ENCODE data around the gene ABR.

DNA sequence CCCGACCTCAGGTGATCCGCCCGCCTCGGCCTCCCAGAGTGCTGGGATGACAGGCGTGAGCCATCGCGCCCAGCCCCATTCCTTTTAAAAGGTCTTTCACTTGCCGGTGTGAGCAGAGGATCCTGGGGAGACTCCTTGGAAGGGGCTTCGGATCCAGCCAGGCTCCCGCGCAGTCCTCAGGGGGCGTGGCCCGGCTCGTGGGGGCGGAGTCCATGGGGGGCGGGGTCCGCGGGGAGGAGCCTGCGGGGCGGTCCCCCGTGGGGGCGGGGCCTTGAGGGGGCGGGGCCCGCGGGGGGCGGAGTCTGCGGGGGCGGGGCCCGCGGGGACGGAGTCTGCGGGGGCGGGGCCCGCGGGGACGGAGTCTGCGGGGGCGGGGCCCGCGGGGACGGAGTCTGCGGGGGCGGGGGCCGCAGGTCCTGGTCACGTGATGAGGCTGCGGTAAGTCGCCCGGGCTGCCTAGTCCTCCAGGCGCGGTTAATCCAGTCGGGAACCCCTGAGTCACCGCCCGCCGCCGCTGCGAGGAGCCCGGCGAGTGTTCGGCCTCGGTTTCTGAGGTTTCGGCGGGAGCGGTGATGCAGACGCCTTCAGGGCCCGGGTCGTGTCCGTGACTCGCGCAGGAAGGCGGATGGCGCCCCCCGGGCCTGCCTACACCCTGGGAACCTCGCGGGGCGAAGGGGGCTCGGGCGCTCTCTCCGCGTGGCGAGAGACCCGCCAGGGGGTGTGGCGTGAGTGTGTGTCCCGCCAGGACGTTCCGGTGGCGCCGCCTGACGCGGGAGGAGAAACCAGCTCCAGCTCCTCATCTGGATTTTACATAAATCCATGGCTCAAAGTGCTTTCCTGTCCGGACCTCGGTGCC is 23.6 kb upstream of the ABR start:
- TF ChIP-seq, protein P1, sequence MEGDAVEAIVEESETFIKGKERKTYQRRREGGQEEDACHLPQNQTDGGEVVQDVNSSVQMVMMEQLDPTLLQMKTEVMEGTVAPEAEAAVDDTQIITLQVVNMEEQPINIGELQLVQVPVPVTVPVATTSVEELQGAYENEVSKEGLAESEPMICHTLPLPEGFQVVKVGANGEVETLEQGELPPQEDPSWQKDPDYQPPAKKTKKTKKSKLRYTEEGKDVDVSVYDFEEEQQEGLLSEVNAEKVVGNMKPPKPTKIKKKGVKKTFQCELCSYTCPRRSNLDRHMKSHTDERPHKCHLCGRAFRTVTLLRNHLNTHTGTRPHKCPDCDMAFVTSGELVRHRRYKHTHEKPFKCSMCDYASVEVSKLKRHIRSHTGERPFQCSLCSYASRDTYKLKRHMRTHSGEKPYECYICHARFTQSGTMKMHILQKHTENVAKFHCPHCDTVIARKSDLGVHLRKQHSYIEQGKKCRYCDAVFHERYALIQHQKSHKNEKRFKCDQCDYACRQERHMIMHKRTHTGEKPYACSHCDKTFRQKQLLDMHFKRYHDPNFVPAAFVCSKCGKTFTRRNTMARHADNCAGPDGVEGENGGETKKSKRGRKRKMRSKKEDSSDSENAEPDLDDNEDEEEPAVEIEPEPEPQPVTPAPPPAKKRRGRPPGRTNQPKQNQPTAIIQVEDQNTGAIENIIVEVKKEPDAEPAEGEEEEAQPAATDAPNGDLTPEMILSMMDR (IDR thresholded peaks at IDR 0.05): no peak
- TF ChIP-seq POLR2A (IDR thresholded peaks at IDR 0.05): no peak
